Measurements from ENCODE around the gene NREP. TPM values are rescaled to one million over a fixed set of nuclear protein-coding genes. Genes with fewer than 3 reads are reported as not detected.

The NREP gene
- total and polyA plus RNA-seq, 5 donors: 14.9 to 35.8 (median 31.4) TPM

DNA sequence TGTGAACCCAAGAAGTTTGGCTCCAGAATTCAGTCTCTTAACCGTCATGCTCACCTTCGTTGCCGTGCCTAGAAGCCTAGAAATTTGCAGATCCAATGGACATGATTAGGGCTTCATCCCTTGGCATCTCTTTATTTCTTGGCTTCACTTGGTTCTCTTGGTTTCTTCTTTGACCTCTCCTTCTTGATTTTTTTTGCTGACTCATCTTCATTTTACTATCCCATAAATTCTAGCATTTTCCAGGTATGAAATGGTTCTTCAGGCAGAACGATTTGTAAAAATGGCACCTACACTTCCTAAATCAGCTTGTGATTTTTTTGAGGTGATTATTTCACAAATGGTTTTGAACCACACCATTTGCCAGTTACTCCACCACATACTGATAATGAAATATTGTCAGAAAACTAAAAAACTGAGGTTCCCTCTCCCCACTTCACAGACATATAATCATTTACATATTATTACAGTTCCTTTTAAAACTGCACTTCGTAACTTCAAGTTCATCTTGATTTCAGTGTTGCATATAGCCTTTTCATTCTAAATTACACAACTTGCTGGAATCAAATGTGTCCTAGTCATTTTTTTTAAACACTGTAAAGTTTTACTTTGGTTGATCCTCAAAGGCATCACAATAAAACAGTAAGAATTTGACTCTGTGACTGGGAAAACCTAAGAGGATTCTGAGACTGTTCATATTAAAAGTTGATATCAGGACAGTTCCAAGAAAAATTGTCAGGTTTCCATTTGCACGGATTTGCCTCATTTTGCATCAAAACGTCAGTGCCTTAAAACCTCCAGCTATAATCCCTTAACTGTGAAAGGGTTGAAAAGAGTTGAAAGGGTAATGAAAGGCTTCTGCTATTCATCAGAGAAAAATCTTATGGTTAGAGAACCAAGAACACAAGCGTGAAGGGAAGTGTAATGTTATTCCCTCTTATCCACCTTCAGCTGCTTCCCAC is 8.9 kb upstream of the NREP start:
- Histone ChIP-seq H3K9me3 (ENCODE audit: control insufficient read depth, low read length) (no peaks in the 10 kb centered on the region), H3K27ac (ENCODE audit: low read length) (no peak overlapping the region), H3K4me1 (ENCODE audit: control insufficient read depth, insufficient read depth, low read length) (no peaks in the 10 kb centered on the region), H3K27me3 (ENCODE audit: control insufficient read depth, insufficient read depth) (no peaks in the 10 kb centered on the region), H3K4me3 (ENCODE audit: low read length) (no peak overlapping the region)
- ATAC-seq (no peak), DNase-seq (no peak)
- 85% methylated on average over 8 of the region's 8 CpGs for WGBS
- intact Hi-C loops (cut with DNase I): no loop called here

DNA sequence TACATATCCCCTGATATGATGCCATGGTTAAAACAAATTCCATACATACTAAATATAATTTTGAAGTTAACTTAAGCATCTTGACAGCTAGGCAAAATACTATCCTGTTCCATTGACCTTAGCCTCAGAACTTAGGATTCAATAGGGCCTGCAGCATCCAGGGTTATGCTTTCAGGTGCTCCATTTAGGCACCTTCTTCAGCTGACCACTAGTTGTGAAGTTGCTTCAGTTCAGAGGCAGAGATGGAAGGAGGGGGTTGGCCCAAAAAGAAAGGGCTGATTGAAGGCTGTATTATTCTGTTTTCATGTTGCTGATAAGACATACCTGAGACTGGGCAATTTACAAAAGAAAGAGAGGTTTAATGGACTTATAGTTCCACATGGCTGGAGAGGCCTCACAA is 7.0 kb upstream of the NREP start:
- intact Hi-C loops (cut with DNase I): no loop called here
- H3K27me3 ChIP-seq (ENCODE audit: control insufficient read depth, insufficient read depth): no peaks in the 10 kb centered on the region

DNA sequence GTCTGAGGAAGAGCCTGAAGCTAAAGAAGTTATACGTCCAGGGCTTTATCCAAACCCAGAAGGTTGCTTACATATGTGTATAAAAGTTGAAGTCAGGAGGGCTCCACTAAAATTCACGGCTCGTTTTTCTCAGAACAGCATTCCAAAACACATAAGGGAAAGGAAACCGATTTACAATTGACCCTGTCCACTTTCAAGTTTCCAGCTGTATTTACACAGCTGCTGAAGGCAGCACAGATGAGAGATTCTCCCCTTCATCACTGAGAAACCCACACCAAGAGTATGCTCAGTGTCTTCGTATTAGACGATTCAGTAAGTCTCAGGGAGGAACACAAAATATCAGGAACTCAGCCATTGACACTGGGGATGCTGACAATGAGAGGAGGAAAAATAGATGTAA is 5.9 kb upstream of the NREP start:
- Histone ChIP-seq H3K4me3 (ENCODE audit: low read length) (no peak overlapping the region), H3K9me3 (ENCODE audit: control insufficient read depth, low read length) (no peaks in the 10 kb centered on the region), H3K27ac (ENCODE audit: low read length) (no peak overlapping the region), H3K4me1 (ENCODE audit: control insufficient read depth, insufficient read depth, low read length) (no peaks in the 10 kb centered on the region), H3K27me3 (ENCODE audit: control insufficient read depth, insufficient read depth) (no peaks in the 10 kb centered on the region)
- ATAC-seq (no peak), DNase-seq (no peak)
- intact Hi-C loops (cut with DNase I): no loop called here
- 64% methylated on average over 6 of the region's 6 CpGs for WGBS

More for the DNA sequence above, 7.0 kb upstream of the NREP start:
- H3K27ac ChIP-seq (ENCODE audit: low read length): no peak overlapping the region
- ATAC-seq: no peak
- no peak for DNase-seq
- no peaks in the 10 kb centered on the region for H3K9me3 ChIP-seq (ENCODE audit: control insufficient read depth, low read length)
- no peaks in the 10 kb centered on the region for H3K4me1 ChIP-seq (ENCODE audit: control insufficient read depth, insufficient read depth, low read length)
- no peak overlapping the region for H3K4me3 ChIP-seq (ENCODE audit: low read length)

DNA sequence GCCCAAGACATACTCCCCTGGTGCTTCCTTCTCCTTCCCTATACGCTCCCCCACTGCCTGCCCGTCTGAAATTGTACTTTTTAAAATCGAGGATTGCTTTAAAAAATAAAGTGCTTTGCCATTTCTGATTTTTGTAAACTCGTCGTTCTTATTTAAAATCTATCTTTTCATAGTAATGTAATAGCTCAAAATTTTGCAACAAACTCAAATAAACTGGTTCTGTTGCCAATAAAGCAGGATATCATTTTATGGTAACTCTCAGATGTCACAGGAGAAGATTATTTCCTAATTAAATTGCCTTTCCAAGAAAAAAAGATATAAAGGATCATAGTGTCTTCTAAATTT is 1.3 kb upstream of the NREP start:
- ATAC-seq: no peak
- no peaks in the 10 kb centered on the region for H3K9me3 ChIP-seq (ENCODE audit: control insufficient read depth, low read length)
- DNase-seq: no peak
- peak overlapping the region; percentile 88 for H3K4me3 ChIP-seq (ENCODE audit: low read length)
- peak overlapping the region; percentile 82 for H3K27ac ChIP-seq (ENCODE audit: low read length)
- H3K4me1 ChIP-seq (ENCODE audit: control insufficient read depth, insufficient read depth, low read length): no peaks in the 10 kb centered on the region
- intact Hi-C loops (cut with DNase I): loop anchor here in 2 of 4 donors (5.0 to 10.0 kb wide), 2 partner anchors 203 to 206 kb away; no protein-coding TSS in a partner anchor
- H3K27me3 ChIP-seq (ENCODE audit: control insufficient read depth, insufficient read depth): no peaks in the 10 kb centered on the region
- WGBS: 5% methylated on average over 5 of the region's 5 CpGs

DNA sequence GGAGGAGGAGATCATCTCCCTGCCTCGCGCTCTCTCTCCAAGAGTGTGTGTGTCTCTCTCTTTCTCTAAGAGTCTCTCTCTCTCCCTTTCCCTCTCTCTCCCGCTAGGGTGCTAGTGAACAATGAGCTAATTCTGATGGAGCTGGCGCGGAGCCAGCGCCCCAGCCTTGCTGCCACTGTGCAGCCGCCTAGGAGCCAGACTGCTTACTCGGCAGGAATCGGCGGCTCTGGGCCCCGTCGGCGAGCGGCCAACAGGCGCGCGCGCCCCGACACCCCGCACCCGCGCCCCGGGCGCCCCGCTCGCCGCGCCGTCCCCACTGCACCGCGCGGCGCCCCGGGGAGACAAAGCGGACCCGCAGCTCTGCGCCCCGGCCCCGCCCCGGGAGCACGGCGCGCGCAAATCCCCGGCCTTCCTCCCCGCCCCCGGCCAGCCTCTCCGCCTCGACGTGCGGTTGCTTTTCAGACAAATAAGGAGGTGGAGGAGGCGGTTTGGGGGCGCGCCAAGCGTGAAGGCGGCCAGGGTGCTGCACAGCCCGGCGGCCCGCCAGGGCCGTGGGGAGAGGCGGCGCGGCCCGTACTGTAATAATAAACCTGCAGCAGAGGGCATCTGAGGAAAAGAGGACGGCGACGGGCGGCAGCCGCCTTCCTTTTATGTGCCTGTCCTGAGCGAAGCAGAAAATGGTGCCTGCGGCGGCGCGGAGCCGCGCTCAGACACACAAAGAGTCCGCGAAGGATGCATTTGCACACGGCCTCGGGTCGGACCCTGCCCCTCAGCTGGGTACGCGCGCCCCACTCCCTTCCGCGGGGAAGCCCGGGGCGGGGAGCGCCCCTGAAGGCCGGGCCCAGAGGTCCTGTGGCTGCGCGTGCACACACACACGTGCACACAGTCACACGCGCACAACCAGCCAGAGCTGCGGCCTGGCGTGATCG is 625 bp upstream of the NREP start:
- intact Hi-C loops (cut with DNase I): loop anchor here in 2 of 4 donors (5.0 to 10.0 kb wide), 2 partner anchors 203 to 205 kb away; no protein-coding TSS in a partner anchor
- peak overlapping the region; percentile 88 for H3K4me3 ChIP-seq (ENCODE audit: low read length)
- DNase-seq (peak; percentile 96 to 98 (median 98)), ATAC-seq (peak; percentile 92 to 95)
- H3K27me3 ChIP-seq (ENCODE audit: control insufficient read depth, insufficient read depth): no peaks in the 10 kb centered on the region
- H3K4me1 ChIP-seq (ENCODE audit: control insufficient read depth, insufficient read depth, low read length): no peaks in the 10 kb centered on the region
- peak overlapping the region; percentile 82 for H3K27ac ChIP-seq (ENCODE audit: low read length)
- under 1% methylated on average over 98 of the region's 98 CpGs for whole genome bisulfite sequencing
- H3K9me3 ChIP-seq (ENCODE audit: control insufficient read depth, low read length): no peaks in the 10 kb centered on the region

DNA sequence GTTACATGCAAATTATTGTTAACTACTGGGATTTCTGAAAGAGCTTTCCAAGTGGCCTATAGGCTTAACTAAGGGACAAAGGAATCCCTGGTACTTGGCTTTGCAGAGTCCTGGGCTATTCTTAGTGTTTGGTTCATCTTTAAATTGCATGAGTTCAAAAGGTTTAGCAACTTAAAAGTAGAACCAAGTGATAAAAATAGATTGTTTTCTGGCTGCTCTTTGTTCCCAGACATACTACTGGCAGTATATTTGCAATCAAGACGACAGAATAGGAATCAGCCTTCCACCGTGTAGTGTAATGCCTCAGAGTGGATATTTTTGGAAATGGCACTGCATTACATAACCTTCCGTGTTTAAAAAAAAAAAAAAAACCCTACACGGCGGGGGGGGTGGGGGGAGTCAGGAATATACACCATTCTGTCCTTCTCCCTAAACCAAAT is 1.0 kb downstream of the NREP start:
- no peaks in the 10 kb centered on the region for H3K4me1 ChIP-seq (ENCODE audit: control insufficient read depth, insufficient read depth, low read length)
- no peaks in the 10 kb centered on the region for H3K9me3 ChIP-seq (ENCODE audit: control insufficient read depth, low read length)
- intact Hi-C loops (cut with DNase I): loop anchor here in 2 of 4 donors (5.0 to 10.0 kb wide), 2 partner anchors 201 to 204 kb away; no protein-coding TSS in a partner anchor
- peak overlapping the region; percentile 59 for H3K27ac ChIP-seq (ENCODE audit: low read length)
- no peak for DNase-seq
- WGBS: 3% methylated on average over 5 of the region's 5 CpGs
- H3K27me3 ChIP-seq (ENCODE audit: control insufficient read depth, insufficient read depth): no peaks in the 10 kb centered on the region
- peak overlapping the region; percentile 88 for H3K4me3 ChIP-seq (ENCODE audit: low read length)
- peak; percentile 20 to 34 for ATAC-seq

DNA sequence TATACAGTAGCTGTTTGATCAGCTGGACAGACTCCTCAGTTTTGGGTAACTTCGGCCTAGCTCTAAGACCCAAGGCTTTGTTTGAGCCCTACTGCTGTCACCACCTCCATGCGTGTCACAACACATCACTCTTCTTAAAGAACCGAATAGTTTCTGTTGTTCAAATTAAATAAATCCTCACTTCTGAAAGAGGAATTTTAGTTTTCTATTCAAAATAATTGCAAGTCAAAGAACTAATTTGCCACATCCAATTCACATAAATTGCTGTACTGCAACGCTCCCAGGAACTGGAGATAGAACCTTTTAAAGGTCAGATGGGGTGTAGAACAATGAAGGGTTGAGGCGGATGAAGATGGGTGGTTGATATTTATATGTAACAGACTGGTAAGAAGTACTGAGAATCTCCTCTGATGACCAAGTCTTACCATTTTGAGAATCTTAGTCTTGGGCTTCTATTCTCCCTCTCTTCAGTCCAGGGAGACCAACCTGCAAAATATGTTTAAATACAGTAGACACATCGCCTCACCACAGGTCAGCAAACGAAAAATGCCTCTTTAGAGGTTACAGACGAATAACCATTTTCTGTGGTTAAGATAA is 1.6 kb downstream of the NREP start:
- no peaks in the 10 kb centered on the region for H3K9me3 ChIP-seq (ENCODE audit: control insufficient read depth, low read length)
- peak overlapping the region; percentile 59 for H3K27ac ChIP-seq (ENCODE audit: low read length)
- no peak for ATAC-seq
- no peak for DNase-seq
- no peaks in the 10 kb centered on the region for H3K4me1 ChIP-seq (ENCODE audit: control insufficient read depth, insufficient read depth, low read length)
- no peaks in the 10 kb centered on the region for H3K27me3 ChIP-seq (ENCODE audit: control insufficient read depth, insufficient read depth)
- intact Hi-C loops (cut with DNase I): loop anchor here in 2 of 4 donors (5.0 to 10.0 kb wide), 2 partner anchors 201 to 203 kb away; no protein-coding TSS in a partner anchor
- WGBS: 27% methylated on average over 8 of the region's 8 CpGs
- H3K4me3 ChIP-seq (ENCODE audit: low read length): peak overlapping the region; percentile 88

DNA sequence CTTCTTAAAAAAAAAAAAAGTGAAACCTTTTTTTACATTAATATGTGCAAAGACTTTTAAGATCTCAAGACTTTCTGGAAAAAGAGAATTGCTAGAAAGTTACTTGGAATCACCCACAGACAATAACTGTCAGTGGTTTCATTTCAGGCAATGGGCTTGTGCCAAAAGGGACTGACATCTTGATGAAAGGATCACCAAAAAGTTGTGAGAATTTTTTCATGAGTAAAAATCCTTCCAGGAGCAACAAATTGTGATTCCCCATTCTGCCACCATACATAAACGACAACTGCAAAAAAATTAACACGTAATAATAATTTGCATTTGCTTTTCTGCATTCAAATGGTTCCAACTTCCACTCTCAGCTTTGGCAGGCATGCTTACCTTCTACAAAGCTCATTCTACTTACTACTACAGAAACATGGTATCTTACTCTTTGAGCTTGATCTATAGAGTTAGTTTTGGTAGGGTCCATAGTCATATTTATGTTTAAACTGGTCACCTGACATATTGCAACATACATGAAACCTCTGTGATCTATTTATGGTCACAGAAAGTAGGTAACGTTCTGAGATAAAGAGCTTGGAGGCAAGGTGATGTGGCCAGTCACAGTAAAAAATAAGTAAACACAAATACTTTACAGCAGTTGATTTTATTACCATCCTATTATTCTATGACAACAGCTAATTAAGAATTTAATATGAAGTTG is 3.0 kb downstream of the NREP start:
- DNase-seq: no peak
- WGBS: 62% methylated on average over 3 of the region's 3 CpGs
- Histone ChIP-seq H3K4me3 (ENCODE audit: low read length) (no peak overlapping the region), H3K9me3 (ENCODE audit: control insufficient read depth, low read length) (no peaks in the 10 kb centered on the region), H3K27ac (ENCODE audit: low read length) (no peak overlapping the region), H3K4me1 (ENCODE audit: control insufficient read depth, insufficient read depth, low read length) (no peaks in the 10 kb centered on the region), H3K27me3 (ENCODE audit: control insufficient read depth, insufficient read depth) (no peaks in the 10 kb centered on the region)
- intact Hi-C loops (cut with DNase I): loop anchor here in 1 of 4 donors (10.0 kb wide), 1 partner anchor 199 kb away; no protein-coding TSS in a partner anchor
- no peak for ATAC-seq

DNA sequence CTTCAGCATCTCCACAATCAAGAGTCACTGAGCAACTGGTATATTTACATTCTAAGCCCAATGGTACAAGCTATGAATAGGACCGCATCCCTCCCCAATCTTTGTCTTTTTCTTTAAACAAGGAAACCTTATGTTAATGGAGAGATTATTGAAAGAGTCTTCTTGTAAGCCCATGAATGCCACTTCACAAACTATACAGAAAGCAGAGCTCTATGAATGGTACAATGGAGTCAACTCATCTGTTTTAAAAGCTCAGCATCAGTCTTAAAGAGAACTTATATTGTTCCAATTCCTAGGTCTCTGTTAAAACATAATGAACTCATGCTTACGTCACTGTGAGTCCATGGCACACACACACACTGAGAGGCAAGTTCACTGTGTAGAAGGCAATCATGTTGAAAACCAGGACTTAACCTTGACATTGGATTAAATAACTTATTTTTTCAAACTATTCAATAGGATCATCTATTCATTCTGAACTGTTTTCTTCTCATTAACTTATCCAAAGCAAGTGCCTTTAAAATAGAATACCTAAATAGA is 4.5 kb downstream of the NREP start:
- Histone ChIP-seq H3K27ac (ENCODE audit: low read length) (no peak overlapping the region), H3K27me3 (ENCODE audit: control insufficient read depth, insufficient read depth) (no peaks in the 10 kb centered on the region), H3K4me3 (ENCODE audit: low read length) (no peak overlapping the region), H3K4me1 (ENCODE audit: control insufficient read depth, insufficient read depth, low read length) (peaks cover 2% of the 10 kb centered on the region), H3K9me3 (ENCODE audit: control insufficient read depth, low read length) (no peaks in the 10 kb centered on the region)
- intact Hi-C loops (cut with DNase I): loop anchor here in 1 of 4 donors (10.0 kb wide), 1 partner anchor 198 kb away; no protein-coding TSS in a partner anchor
- 86% methylated on average over 2 of the region's 2 CpGs for WGBS
- ATAC-seq: no peak
- DNase-seq: no peak

All from right cardiac atrium (tissue), 5 donors.